GM21526 (cell line): Measurements from ENCODE around the gene NRTN.
"Not testable (repeated sequence)": the region's sequence is repeated elsewhere in the genome, so short reads cannot be mapped to it uniquely, and the experiment has no call there.

Experiments
- ATAC-seq: cut with Tn5 transposase; IDR thresholded peaks from one replicate; pipeline ENCODE4 v1.9.1; 2021; ENCODE audit warnings: moderate library complexity; ENCODE audit not compliant: unreplicated experiment, low FRiP score

Gene NRTN

GRCh38 chr19:5864013-5864720 is 59.3 kb downstream of the NRTN start:
- ATAC-seq, result no peak

GRCh38 chr19:5864725-5865486 is 60.0 kb downstream of the NRTN start:
- no peak for ATAC-seq

GRCh38 chr19:5865772-5866171 is 60.9 kb downstream of the NRTN start:
- no peak for ATAC-seq

- no peak for ATAC-seq
These were observed 62.6 kb downstream of the NRTN start for GRCh38 chr19:5867201-5868136.

GRCh38 chr19:5870986-5871394 is 66.1 kb downstream of the NRTN start:
- ATAC-seq, result no peak

- no peak for ATAC-seq
These were observed 68.8 kb downstream of the NRTN start for GRCh38 chr19:5873617-5874199.

- ATAC-seq, result not testable (repeated sequence)
These were observed 69.6 kb downstream of the NRTN start for GRCh38 chr19:5874496-5874895.

- no peak for ATAC-seq
These were observed 72.6 kb downstream of the NRTN start for GRCh38 chr19:5877427-5877826.

- no peak for ATAC-seq
These were observed 73.0 kb downstream of the NRTN start for GRCh38 chr19:5877882-5878281.
